K562 (cell line): ENCODE data around the gene PTPRT. TPM values are rescaled to one million over a fixed set of nuclear protein-coding genes. Genes with fewer than 3 reads are reported as not detected.

Experiments
- FOXM1 ChIP-seq, 2 experiments: fragments of 450-650 bp in 1 of 2; sonication (generic) in 1 of 2; formaldehyde crosslinking in 1 of 2; IDR thresholded peaks; 2 replicates each; pipeline versions ENCODE4 v1.6.1 to v1.9.0; 2017 to 2022; ENCODE audit warnings: low read depth in 2 of 2, mild to moderate bottlenecking in 2 of 2, missing genetic modification reagents in 1 of 2, moderate library complexity in 1 of 2
- FOXP1 ChIP-seq: sonication (generic); formaldehyde crosslinking; IDR thresholded peaks from 2 replicates; pipeline ENCODE4 v1.8.0; 2022; ENCODE audit warnings: mild to moderate bottlenecking, missing genetic modification reagents
- GATAD2A ChIP-seq: fragments of 450-650 bp; IDR thresholded peaks from 2 replicates; pipeline ENCODE4 v1.6.1; 2017
- HIVEP1 ChIP-seq: fragments of 250-450 bp; sonication (Bioruptor Pico); IDR thresholded peaks from 2 replicates; pipeline ENCODE4 v1.4.0; 2020; ENCODE audit warnings: mild to moderate bottlenecking
- HNRNPH1 ChIP-seq: fragments of 200-400 bp; formaldehyde crosslinking; optimal IDR thresholded peaks from 2 replicates; pipeline ENCODE3; 2017; ENCODE audit warnings: low read depth, mild to moderate bottlenecking, low read length, moderate library complexity
- HNRNPL ChIP-seq: fragments of 200-400 bp; formaldehyde crosslinking; IDR thresholded peaks from 2 replicates; pipeline ENCODE4 v1.6.1; 2017; ENCODE audit warnings: low read depth, mild to moderate bottlenecking, low read length
- MTA1 ChIP-seq: fragments of 450-650 bp; IDR thresholded peaks from 2 replicates; pipeline ENCODE4 v1.6.1; 2017; ENCODE audit warnings: borderline replicate concordance
- NCOA1 ChIP-seq: fragments of 450-650 bp; IDR thresholded peaks from 2 replicates; pipeline ENCODE4 v1.6.1; 2016; ENCODE audit warnings: low read depth
- PHB2 ChIP-seq: fragments of 450-650 bp; IDR thresholded peaks from 2 replicates; pipeline ENCODE4 v1.6.1; 2017; ENCODE audit warnings: low read depth
- REST ChIP-seq, 2 experiments: fragments of 450-650 bp; formaldehyde crosslinking in 1 of 2; IDR thresholded peaks; 2 replicates each; pipeline versions ENCODE4 v1.4.0 to v1.6.1; 2014 to 2020; ENCODE audit warnings: mild to moderate bottlenecking in 2 of 2, borderline replicate concordance in 1 of 2, low read depth in 1 of 2
- RNF219 ChIP-seq: fragments of 250-450 bp; sonication (Bioruptor Pico); IDR thresholded peaks from 2 replicates; pipeline ENCODE4 v1.5.0; 2022; ENCODE audit warnings: mild to moderate bottlenecking
- ZNF253 ChIP-seq: fragments of 250-450 bp; sonication (Bioruptor Pico); conservative IDR thresholded peaks from 2 replicates; pipeline ENCODE4 v1.6.1; 2021; ENCODE audit warnings: mild to moderate bottlenecking
- ZNF589 ChIP-seq: fragments of 200-800 bp; sonication (Bioruptor generic); IDR thresholded peaks from 2 replicates; pipeline ENCODE4 v1.6.1; 2016; ENCODE audit warnings: low read depth, missing genetic modification characterization, missing compliant biosample characterization
- polyA plus RNA-seq, 8 experiments: library from polyadenylated mRNA; depleted of rRNA in 4 of 8; stranded (reverse) in 5 of 8; unstranded in 3 of 8; fragments of >200 nt; fragmentation: Nextera tagmentation in 2 of 8; fragmentation: Illumina TruSeq in 1 of 8; extraction: Ambion mirVana in 2 of 8; extraction: Trizol in 1 of 8; gene quantifications; 2 replicates each; pipeline versions ENCODE4 v1.2.1 to v1.2.3, GENCODE V29; 2011 to 2014; ENCODE audit warnings: inconsistent platforms in 1 of 8, missing spikeins in 1 of 8
- total RNA-seq, 7 experiments: library from RNA; depleted of rRNA in 6 of 7; stranded (reverse); fragments of >200 nt in 6 of 7; fragmentation: Illumina TruSeq in 2 of 7; extraction: Trizol in 2 of 7; gene quantifications; 2 replicates each; pipeline versions ENCODE4 v1.2.1 to v1.2.3, GENCODE V29; 2011 to 2021; ENCODE audit warnings: low replicate concordance in 1 of 7
- TF ChIP-seq, protein P1 (sequence below): sonication (generic); formaldehyde crosslinking; IDR thresholded peaks from 2 replicates; pipeline ENCODE4 v1.5.0; 2020; ENCODE audit warnings: missing genetic modification reagents
- TF ChIP-seq, protein P2 (sequence below): fragments of 150-350 bp; conservative IDR thresholded peaks from 2 replicates; pipeline ENCODE4 v1.6.1; 2014; ENCODE audit warnings: low read length

The PTPRT gene
- total and polyA plus RNA-seq, 9 of the 15 experiments (the other 6 are each of a cell fraction or from before 2014, with no cell fraction given), result not detected

GRCh38 chr20:43238833-43239232, 49.1 kb upstream of the PTPRT start (continued):
- TF ChIP-seq, protein P1, sequence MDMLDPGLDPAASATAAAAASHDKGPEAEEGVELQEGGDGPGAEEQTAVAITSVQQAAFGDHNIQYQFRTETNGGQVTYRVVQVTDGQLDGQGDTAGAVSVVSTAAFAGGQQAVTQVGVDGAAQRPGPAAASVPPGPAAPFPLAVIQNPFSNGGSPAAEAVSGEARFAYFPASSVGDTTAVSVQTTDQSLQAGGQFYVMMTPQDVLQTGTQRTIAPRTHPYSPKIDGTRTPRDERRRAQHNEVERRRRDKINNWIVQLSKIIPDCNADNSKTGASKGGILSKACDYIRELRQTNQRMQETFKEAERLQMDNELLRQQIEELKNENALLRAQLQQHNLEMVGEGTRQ (CRISPR knock-in tag), result peak; percentile 89
- TF ChIP-seq ZNF589 (CRISPR knock-in tag), result no peak
- TF ChIP-seq HNRNPL, result no peak
- TF ChIP-seq ZNF253 (CRISPR knock-in tag), result no peak
- no peak for TF ChIP-seq MTA1
- TF ChIP-seq RNF219 (CRISPR knock-in tag), result no peak
- TF ChIP-seq PHB2, result no peak
- no peak for TF ChIP-seq GATAD2A
- TF ChIP-seq FOXP1 (CRISPR knock-in tag), result no peak
- TF ChIP-seq REST (IDR thresholded peaks at IDR 0.05; ENCODE audit: borderline replicate concordance), result 0 out of 2 replicates have a peak, but pooled peaks have one; percentile 7
- no peak for TF ChIP-seq REST (CRISPR knock-in tag; IDR thresholded peaks at IDR 0.05; ENCODE audit: low read depth)
- TF ChIP-seq, protein P2, sequence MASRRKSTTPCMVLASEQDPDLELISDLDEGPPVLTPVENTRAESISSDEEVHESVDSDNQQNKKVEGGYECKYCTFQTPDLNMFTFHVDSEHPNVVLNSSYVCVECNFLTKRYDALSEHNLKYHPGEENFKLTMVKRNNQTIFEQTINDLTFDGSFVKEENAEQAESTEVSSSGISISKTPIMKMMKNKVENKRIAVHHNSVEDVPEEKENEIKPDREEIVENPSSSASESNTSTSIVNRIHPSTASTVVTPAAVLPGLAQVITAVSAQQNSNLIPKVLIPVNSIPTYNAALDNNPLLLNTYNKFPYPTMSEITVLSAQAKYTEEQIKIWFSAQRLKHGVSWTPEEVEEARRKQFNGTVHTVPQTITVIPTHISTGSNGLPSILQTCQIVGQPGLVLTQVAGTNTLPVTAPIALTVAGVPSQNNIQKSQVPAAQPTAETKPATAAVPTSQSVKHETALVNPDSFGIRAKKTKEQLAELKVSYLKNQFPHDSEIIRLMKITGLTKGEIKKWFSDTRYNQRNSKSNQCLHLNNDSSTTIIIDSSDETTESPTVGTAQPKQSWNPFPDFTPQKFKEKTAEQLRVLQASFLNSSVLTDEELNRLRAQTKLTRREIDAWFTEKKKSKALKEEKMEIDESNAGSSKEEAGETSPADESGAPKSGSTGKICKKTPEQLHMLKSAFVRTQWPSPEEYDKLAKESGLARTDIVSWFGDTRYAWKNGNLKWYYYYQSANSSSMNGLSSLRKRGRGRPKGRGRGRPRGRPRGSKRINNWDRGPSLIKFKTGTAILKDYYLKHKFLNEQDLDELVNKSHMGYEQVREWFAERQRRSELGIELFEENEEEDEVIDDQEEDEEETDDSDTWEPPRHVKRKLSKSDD, result no peak
- no peak for TF ChIP-seq NCOA1
- TF ChIP-seq HNRNPH1, result no peak
- no peak for TF ChIP-seq HIVEP1 (CRISPR knock-in tag)
- no peak for TF ChIP-seq FOXM1 (IDR thresholded peaks at IDR 0.05; ENCODE audit: low read depth)
- no peak for TF ChIP-seq FOXM1 (CRISPR knock-in tag; IDR thresholded peaks at IDR 0.05; ENCODE audit: low read depth)
